RWPE2 (cell line): Measurements from ENCODE around the gene EIF5.

Experiments used
- ATAC-seq: fragments of 200-7000 bp; cut with Tn5 transposase; 3 replicates; pipeline ENCODE4 v1.9.1; 2021; ENCODE audit warnings: low read depth
- DNase-seq: peaks from one replicate; pipeline ENCODE4 v3.0.0-alpha.2; 2020; ENCODE audit warnings: low spot score
- H3K27ac ChIP-seq: fragments of 450-650 bp; 2 replicates; pipeline ENCODE4 v1.5.1; 2017; ENCODE audit warnings: mild to moderate bottlenecking; ENCODE audit not compliant: poor library complexity, severe bottlenecking
- H3K27me3 ChIP-seq: fragments of 250-450 bp; sonication (Bioruptor Pico); 2 replicates; pipeline ENCODE4 v1.5.1; 2021; ENCODE audit warnings: mild to moderate bottlenecking, moderate library complexity; ENCODE audit not compliant: insufficient read depth, poor library complexity, severe bottlenecking
- H3K36me3 ChIP-seq: fragments of 250-450 bp; sonication (Bioruptor Pico); 2 replicates; pipeline ENCODE4 v1.5.1; 2020; ENCODE audit warnings: low read depth, mild to moderate bottlenecking, moderate library complexity
- H3K4me1 ChIP-seq: fragments of 250-450 bp; sonication (Bioruptor Pico); 2 replicates; pipeline ENCODE4 v1.5.1; 2021; ENCODE audit warnings: mild to moderate bottlenecking, moderate library complexity; ENCODE audit not compliant: insufficient read depth, poor library complexity, severe bottlenecking
- H3K4me3 ChIP-seq: fragments of 250-450 bp; sonication (Bioruptor Pico); 2 replicates; pipeline ENCODE4 v1.5.1; 2021; ENCODE audit warnings: mild to moderate bottlenecking, moderate library complexity; ENCODE audit not compliant: severe bottlenecking
- H3K9me3 ChIP-seq: fragments of 250-450 bp; sonication (Bioruptor Pico); 2 replicates; pipeline ENCODE4 v1.5.1; 2021; ENCODE audit warnings: mild to moderate bottlenecking, moderate library complexity; ENCODE audit not compliant: severe bottlenecking
- CTCF ChIP-seq: fragments of 450-650 bp; IDR thresholded peaks from one replicate; pipeline ENCODE4 v1.5.1; 2017; ENCODE audit warnings: mild to moderate bottlenecking, moderate library complexity; ENCODE audit not compliant: poor library complexity, severe bottlenecking

Gene EIF5

GRCh38 chr14:103314496-103315277 is 19.4 kb upstream of the EIF5 start:
- Histone ChIP-seq H3K36me3 (no peaks in the 10 kb centered on the region), H3K9me3 (no peaks in the 10 kb centered on the region), H3K27ac (peak overlapping the region; percentile 24), H3K27me3 (no peaks in the 10 kb centered on the region), H3K4me3 (no peak overlapping the region), H3K4me1 (peaks cover 6% of the 10 kb centered on the region)
- no peak for ATAC-seq
- TF ChIP-seq CTCF = no peak
- peak; percentile 45 for DNase-seq

- TF ChIP-seq CTCF = no peak
- DNase-seq = peak; percentile 66
- Histone ChIP-seq H3K36me3 (no peaks in the 10 kb centered on the region), H3K27me3 (no peaks in the 10 kb centered on the region), H3K27ac (peak overlapping the region; percentile 24), H3K4me1 (peaks cover 6% of the 10 kb centered on the region), H3K9me3 (no peaks in the 10 kb centered on the region), H3K4me3 (no peak overlapping the region)
- peak; percentile 68 for ATAC-seq
Measured at GRCh38 chr14:103315351-103315911, 18.6 kb upstream of the EIF5 start.

GRCh38 chr14:103315941-103316340 is 18.1 kb upstream of the EIF5 start:
- DNase-seq = peak; percentile 57
- Histone ChIP-seq H3K27ac (peak overlapping the region; percentile 24), H3K36me3 (no peaks in the 10 kb centered on the region), H3K4me1 (peaks cover 6% of the 10 kb centered on the region), H3K4me3 (no peak overlapping the region), H3K27me3 (no peaks in the 10 kb centered on the region), H3K9me3 (no peaks in the 10 kb centered on the region)
- no peak for ATAC-seq
- TF ChIP-seq CTCF = no peak

- Histone ChIP-seq H3K4me3 (no peak overlapping the region), H3K4me1 (peaks cover 6% of the 10 kb centered on the region), H3K36me3 (no peaks in the 10 kb centered on the region), H3K27me3 (no peaks in the 10 kb centered on the region), H3K27ac (no peak overlapping the region), H3K9me3 (no peaks in the 10 kb centered on the region)
- ATAC-seq (no peak), DNase-seq (peak; percentile 65)
- TF ChIP-seq CTCF = no peak
Measured at GRCh38 chr14:103316721-103317121, 17.3 kb upstream of the EIF5 start.

- Histone ChIP-seq H3K36me3 (no peaks in the 10 kb centered on the region), H3K27me3 (no peaks in the 10 kb centered on the region), H3K4me3 (no peak overlapping the region), H3K27ac (no peak overlapping the region), H3K4me1 (peaks cover 6% of the 10 kb centered on the region), H3K9me3 (no peaks in the 10 kb centered on the region)
- no peak for TF ChIP-seq CTCF
- DNase-seq (peak; percentile 44), ATAC-seq (no peak)
Measured at GRCh38 chr14:103317251-103317650, 16.8 kb upstream of the EIF5 start.
